GM12874 (cell line): ENCODE measurements around the gene GRIK2.

Source experiments
- CTCF ChIP-seq: IDR thresholded peaks from 2 replicates; pipeline ENCODE4 v1.5.1; 2011; ENCODE audit warnings: low read depth, mild to moderate bottlenecking, control low read depth, low read length, moderate library complexity; ENCODE audit not compliant: insufficient read depth

The GRIK2 gene

GRCh38 chr6:101758368-101758767 lies 364.9 kb downstream of the GRIK2 start:
- TF ChIP-seq CTCF, result no peak

- TF ChIP-seq CTCF, result no peak
Observed at GRCh38 chr6:101760843-101761621, 367.5 kb downstream of the GRIK2 start.

- TF ChIP-seq CTCF, result no peak
Observed at GRCh38 chr6:101762851-101763250, 369.3 kb downstream of the GRIK2 start.

GRCh38 chr6:101765281-101765680 lies 371.8 kb downstream of the GRIK2 start:
- no peak for TF ChIP-seq CTCF

- no peak for TF ChIP-seq CTCF
Observed at GRCh38 chr6:101770116-101770515, 376.6 kb downstream of the GRIK2 start.

GRCh38 chr6:101776919-101777350 lies 383.4 kb downstream of the GRIK2 start:
- TF ChIP-seq CTCF, result no peak

GRCh38 chr6:101777646-101778045 lies 384.1 kb downstream of the GRIK2 start:
- no peak for TF ChIP-seq CTCF
